Karpas-422 (cell line): ENCODE results near the gene NEK7. TPM values are rescaled to one million over a fixed set of nuclear protein-coding genes. Genes with fewer than 3 reads are reported as not detected.
"Not testable (repeated sequence)": the region's sequence is repeated elsewhere in the genome, so short reads cannot be mapped to it uniquely, and the experiment has no call there.

Source experiments
- DNase-seq: peaks from one replicate; pipeline ENCODE4 v3.0.0-alpha.2; 2015
- H2AFZ ChIP-seq: fragments of 200-600 bp; sonication (generic); 2 replicates; pipeline ENCODE4 v1.6.1; 2014; ENCODE audit warnings: antibody characterized with exemption, low read length, mixed read lengths
- H3K27ac ChIP-seq: fragments of 200-600 bp; sonication (generic); 2 replicates; pipeline ENCODE4 v1.5.1; 2014; ENCODE audit warnings: mild to moderate bottlenecking, low read length, moderate library complexity
- H3K27me3 ChIP-seq: fragments of 200-600 bp; sonication (generic); 2 replicates; pipeline ENCODE4 v1.6.1; 2014; ENCODE audit warnings: low read length, mixed read lengths
- H3K36me3 ChIP-seq: fragments of 200-600 bp; sonication (generic); 2 replicates; pipeline ENCODE4 v1.6.1; 2014; ENCODE audit warnings: low read length, mixed read lengths; ENCODE audit not compliant: insufficient read depth
- H3K4me1 ChIP-seq: fragments of 200-600 bp; sonication (generic); 2 replicates; pipeline ENCODE4 v1.6.1; 2014; ENCODE audit warnings: mild to moderate bottlenecking, low read length, mixed read lengths
- H3K4me2 ChIP-seq: fragments of 200-600 bp; sonication (generic); 2 replicates; pipeline ENCODE4 v1.6.1; 2014; ENCODE audit warnings: low read length, low read depth, mild to moderate bottlenecking; ENCODE audit not compliant: poor library complexity, severe bottlenecking
- H3K4me3 ChIP-seq: fragments of 200-600 bp; sonication (generic); 2 replicates; pipeline ENCODE4 v1.5.1; 2014; ENCODE audit warnings: mild to moderate bottlenecking, antibody characterized with exemption, low read length, mixed read lengths
- H3K79me2 ChIP-seq: fragments of 200-600 bp; sonication (generic); 2 replicates; pipeline ENCODE4 v1.6.1; 2014; ENCODE audit warnings: mild to moderate bottlenecking, low read length, mixed read lengths
- H3K9ac ChIP-seq: fragments of 200-600 bp; sonication (generic); 2 replicates; pipeline ENCODE4 v1.6.0; 2014; ENCODE audit warnings: low read length
- H3K9me2 ChIP-seq: fragments of 200-600 bp; sonication (generic), shearing (Covaris generic); replicated peaks from 2 replicates; pipeline ENCODE4 v1.6.0; 2014; ENCODE audit warnings: mild to moderate bottlenecking, low read length, moderate library complexity; ENCODE audit not compliant: insufficient read depth
- H3K9me3 ChIP-seq: fragments of 300-700, 200-600 bp; sonication (generic); 2 replicates; pipeline ENCODE4 v1.6.1; 2014; ENCODE audit warnings: low read length, mixed read lengths
- H4K20me1 ChIP-seq: fragments of 200-600 bp; sonication (generic); 2 replicates; pipeline ENCODE4 v1.6.1; 2014; ENCODE audit warnings: mild to moderate bottlenecking, antibody characterized with exemption, low read length, low read depth; ENCODE audit not compliant: insufficient read depth
- total RNA-seq: library from RNA; depleted of rRNA; stranded (reverse); fragments of >200 nt; shearing (Covaris generic); gene quantifications from 2 replicates; pipeline ENCODE4 v1.2.3, GENCODE V29; 2014; ENCODE audit warnings: low replicate concordance

The NEK7 gene
- total RNA-seq, 1 experiment from 2014 or later, result 133 TPM

GRCh38 chr1:198130053-198130452 lies 26.7 kb upstream of the NEK7 start:
- not testable (repeated sequence) for H3K4me3 ChIP-seq, H3K79me2 ChIP-seq, H3K36me3 ChIP-seq, H3K9me3 ChIP-seq, H3K9me2 ChIP-seq, H3K4me2 ChIP-seq, H3K4me1 ChIP-seq, H3K27me3 ChIP-seq, H4K20me1 ChIP-seq, H3K27ac ChIP-seq, H2AFZ ChIP-seq, H3K9ac ChIP-seq
- DNase-seq, result peak; percentile 15

- H3K27me3 ChIP-seq, result no peaks in the 10 kb centered on the region
- no peaks in the 10 kb centered on the region for H3K36me3 ChIP-seq
- no peaks in the 10 kb centered on the region for H3K9me2 ChIP-seq
- no peak overlapping the region for H3K27ac ChIP-seq
- no peak overlapping the region for H2AFZ ChIP-seq
- no peaks in the 10 kb centered on the region for H3K79me2 ChIP-seq
- no peak overlapping the region for H3K4me3 ChIP-seq
- no peak overlapping the region for H3K9ac ChIP-seq
- peak; percentile 31 for DNase-seq
- no peaks in the 10 kb centered on the region for H4K20me1 ChIP-seq
- no peaks in the 10 kb centered on the region for H3K9me3 ChIP-seq
- peaks cover 4% of the 10 kb centered on the region; the same call in 1 of the 2 replicates for H3K4me1 ChIP-seq
- no peak overlapping the region for H3K4me2 ChIP-seq
Observed at GRCh38 chr1:198132060-198132781, 24.6 kb upstream of the NEK7 start.

- Histone ChIP-seq H3K27me3 (no peaks in the 10 kb centered on the region), H3K9me3 (no peaks in the 10 kb centered on the region), H3K4me1 (peaks cover 4% of the 10 kb centered on the region; the same call in 1 of the 2 replicates), H2AFZ (no peak overlapping the region), H3K27ac (no peak overlapping the region), H3K79me2 (no peaks in the 10 kb centered on the region), H4K20me1 (no peaks in the 10 kb centered on the region), H3K4me3 (no peak overlapping the region), H3K36me3 (no peaks in the 10 kb centered on the region), H3K4me2 (no peak overlapping the region), H3K9ac (no peak overlapping the region), H3K9me2 (no peaks in the 10 kb centered on the region)
- DNase-seq, result no peak
Observed at GRCh38 chr1:198134252-198134651, 22.5 kb upstream of the NEK7 start.

GRCh38 chr1:198135366-198135765 lies 21.4 kb upstream of the NEK7 start:
- H3K4me2 ChIP-seq, result no peak overlapping the region

GRCh38 chr1:198141668-198142351 lies 15.0 kb upstream of the NEK7 start:
- Histone ChIP-seq H3K4me3 (no peak overlapping the region), H4K20me1 (no peaks in the 10 kb centered on the region), H3K36me3 (no peaks in the 10 kb centered on the region), H3K27ac (no peak overlapping the region), H3K79me2 (no peaks in the 10 kb centered on the region), H3K9me3 (no peaks in the 10 kb centered on the region), H3K9ac (no peak overlapping the region), H3K27me3 (no peaks in the 10 kb centered on the region), H3K4me1 (no peaks in the 10 kb centered on the region), H3K4me2 (no peak overlapping the region), H2AFZ (no peak overlapping the region), H3K9me2 (no peaks in the 10 kb centered on the region)
- DNase-seq, result peak; percentile 16

More at GRCh38 chr1:198135366-198135765, 21.4 kb upstream of the NEK7 start:
- H3K9me2 ChIP-seq, result no peaks in the 10 kb centered on the region
- H3K9me3 ChIP-seq, result no peaks in the 10 kb centered on the region
- no peaks in the 10 kb centered on the region for H3K36me3 ChIP-seq
- DNase-seq, result no peak
- H3K27ac ChIP-seq, result no peak overlapping the region
- H4K20me1 ChIP-seq, result no peaks in the 10 kb centered on the region
- no peak overlapping the region for H2AFZ ChIP-seq
- H3K79me2 ChIP-seq, result no peaks in the 10 kb centered on the region
- no peak overlapping the region for H3K4me3 ChIP-seq
- H3K9ac ChIP-seq, result no peak overlapping the region
- peaks cover 4% of the 10 kb centered on the region; the same call in 1 of the 2 replicates for H3K4me1 ChIP-seq
- H3K27me3 ChIP-seq, result no peaks in the 10 kb centered on the region

GRCh38 chr1:198143797-198144196 lies 13.0 kb upstream of the NEK7 start:
- H3K27ac ChIP-seq, result no peak overlapping the region
- no peak overlapping the region for H3K9ac ChIP-seq
- peak overlapping the region; percentile 84; the same call in 1 of the 2 replicates for H2AFZ ChIP-seq
- no peaks in the 10 kb centered on the region for H3K79me2 ChIP-seq
- H3K9me2 ChIP-seq, result no peaks in the 10 kb centered on the region
- H3K4me3 ChIP-seq, result no peak overlapping the region
- no peaks in the 10 kb centered on the region for H3K4me1 ChIP-seq
- no peaks in the 10 kb centered on the region for H3K9me3 ChIP-seq
- peak; percentile 32 for DNase-seq
- no peaks in the 10 kb centered on the region for H3K27me3 ChIP-seq
- no peak overlapping the region for H3K4me2 ChIP-seq
- H3K36me3 ChIP-seq, result no peaks in the 10 kb centered on the region
- H4K20me1 ChIP-seq, result no peaks in the 10 kb centered on the region

- Histone ChIP-seq H3K4me3 (no peak overlapping the region), H3K27ac (no peak overlapping the region), H3K4me2 (no peak overlapping the region), H3K36me3 (no peaks in the 10 kb centered on the region), H3K4me1 (no peaks in the 10 kb centered on the region), H3K9me2 (no peaks in the 10 kb centered on the region), H3K27me3 (no peaks in the 10 kb centered on the region), H3K9me3 (no peaks in the 10 kb centered on the region), H4K20me1 (no peaks in the 10 kb centered on the region), H3K79me2 (no peaks in the 10 kb centered on the region), H2AFZ (no peak overlapping the region), H3K9ac (no peak overlapping the region)
- no peak for DNase-seq
Observed at GRCh38 chr1:198147216-198147615, 9.6 kb upstream of the NEK7 start.

- Histone ChIP-seq H3K36me3 (no peaks in the 10 kb centered on the region), H3K4me3 (no peak overlapping the region), H3K27me3 (no peaks in the 10 kb centered on the region), H3K9me2 (no peaks in the 10 kb centered on the region), H3K79me2 (no peaks in the 10 kb centered on the region), H3K4me2 (no peak overlapping the region), H3K9ac (no peak overlapping the region), H3K9me3 (no peaks in the 10 kb centered on the region), H2AFZ (no peak overlapping the region), H3K4me1 (no peaks in the 10 kb centered on the region), H4K20me1 (no peaks in the 10 kb centered on the region), H3K27ac (no peak overlapping the region)
- DNase-seq, result peak; percentile 20
Observed at GRCh38 chr1:198150369-198150768, 6.4 kb upstream of the NEK7 start.
